Ishikawa (cell line): Measurements from ENCODE around the gene MRM2.
A peak's percentile ranks its signal among the peaks of the same experiment; 100 is the strongest.

ENCODE experiments used
- CEBPB ChIP-seq: IDR thresholded peaks from 2 replicates; pipeline ENCODE4 v1.6.1; 2012
- CREB1 ChIP-seq: IDR thresholded peaks from 2 replicates; pipeline ENCODE4 v1.6.1; 2012; ENCODE audit warnings: low read depth
- EGR1 ChIP-seq: IDR thresholded peaks from 2 replicates; pipeline ENCODE4 v1.6.1; 2012
- EP300 ChIP-seq: IDR thresholded peaks from 2 replicates; pipeline ENCODE4 v1.6.1; 2012; ENCODE audit warnings: borderline replicate concordance
- FOXM1 ChIP-seq: IDR thresholded peaks from 2 replicates; pipeline ENCODE4 v1.6.1; 2012; ENCODE audit warnings: low read depth, borderline replicate concordance
- MAX ChIP-seq: IDR thresholded peaks from 2 replicates; pipeline ENCODE4 v1.6.1; 2012
- NFIC ChIP-seq: IDR thresholded peaks from 2 replicates; pipeline ENCODE4 v1.6.1; 2012
- RAD21 ChIP-seq: IDR thresholded peaks from 2 replicates; pipeline ENCODE4 v1.6.1; 2012; ENCODE audit warnings: low read depth
- REST ChIP-seq: IDR thresholded peaks from 2 replicates; pipeline ENCODE4 v1.6.1; 2012; ENCODE audit warnings: low read depth, mild to moderate bottlenecking
- TAF1 ChIP-seq: IDR thresholded peaks from 2 replicates; pipeline ENCODE4 v1.6.1; 2012; ENCODE audit warnings: low read depth, mild to moderate bottlenecking
- TCF12 ChIP-seq: IDR thresholded peaks from 2 replicates; pipeline ENCODE4 v1.6.1; 2012; ENCODE audit warnings: low read depth
- TEAD4 ChIP-seq: IDR thresholded peaks from 2 replicates; pipeline ENCODE4 v1.6.1; 2012
- USF1 ChIP-seq: IDR thresholded peaks from 2 replicates; pipeline ENCODE4 v1.6.1; 2012
- YY1 ChIP-seq: IDR thresholded peaks from 2 replicates; pipeline ENCODE4 v1.6.1; 2012; ENCODE audit warnings: low read depth
- ZBTB7A ChIP-seq: IDR thresholded peaks from 2 replicates; pipeline ENCODE4 v1.6.1; 2012; ENCODE audit warnings: low read depth

The MRM2 gene

GRCh38 chr7:2241580-2242540 is at the start of gene MRM2, which contains the start of gene NUDT1:
Gene MRM2, minus strand, starts transcription at chr7:2242205. Its CDS starts 36 bp downstream, at chr7:2242169.
Gene NUDT1, plus strand, starts transcription at chr7:2242226. Its CDS starts 2,349 bp downstream, at chr7:2244575.
- TF ChIP-seq ZBTB7A (0 out of 2 replicates have a peak, but pooled peaks have one; percentile 27), EP300 (no peak), REST (0 out of 2 replicates have a peak, but pooled peaks have one; percentile 22), TEAD4 (peak; percentile 39), YY1 (peak; percentile 93), MAX (peak; percentile 83), FOXM1 (no peak), NFIC (no peak), RAD21 (no peak), CREB1 (0 out of 2 replicates have a peak, but pooled peaks have one; percentile 18), TAF1 (peak; percentile 99), TCF12 (peak; percentile 23; the same call in 1 of the 2 replicates), EGR1 (peak; percentile 32; the same call in 1 of the 2 replicates), CEBPB (no peak), USF1 (peak; percentile 7; the same call in 1 of the 2 replicates)

GRCh38 chr7:2290877-2291276 is 48.9 kb upstream of the MRM2 start:
- no peak for TF ChIP-seq TEAD4
- TF ChIP-seq ZBTB7A, result no peak
- TF ChIP-seq NFIC, result no peak
- TF ChIP-seq USF1, result no peak
- no peak for TF ChIP-seq FOXM1
- no peak for TF ChIP-seq MAX
- no peak for TF ChIP-seq EGR1
- TF ChIP-seq TCF12, result no peak
- TF ChIP-seq YY1, result no peak
- TF ChIP-seq TAF1, result no peak
- TF ChIP-seq REST, result no peak
- TF ChIP-seq RAD21, result no peak
- no peak for TF ChIP-seq CREB1
- no peak for TF ChIP-seq CEBPB
- no peak for TF ChIP-seq EP300

GRCh38 chr7:2289621-2290020 is 47.6 kb upstream of the MRM2 start:
- TF ChIP-seq FOXM1 (no peak), NFIC (no peak), TAF1 (no peak), EP300 (no peak), CEBPB (no peak), USF1 (no peak), YY1 (no peak), RAD21 (no peak), REST (no peak), CREB1 (no peak), ZBTB7A (no peak), TCF12 (no peak), EGR1 (no peak), TEAD4 (no peak), MAX (no peak)
